Stimulated activated naive CD4-positive, alpha-beta T cell treated with Interleukin-2 at 50 U/mL for 16 hours (primary cell): Measurements from ENCODE around the gene ING1.
"Not testable (repeated sequence)": the region's sequence is repeated elsewhere in the genome, so short reads cannot be mapped to it uniquely, and the experiment has no call there.

Experiments
- DNase-seq: peaks from one replicate; lab custom pipeline; 2025; lab: John Stamatoyannopoulos, UW

ING1 gene

GRCh38 chr13:110695774-110696173, 17.7 kb upstream of the ING1 start:
- DNase-seq, result not testable (repeated sequence)

- no peak for DNase-seq
Observed at GRCh38 chr13:110696776-110697175, 16.7 kb upstream of the ING1 start.

GRCh38 chr13:110697842-110698241, 15.7 kb upstream of the ING1 start:
- DNase-seq, result no peak

GRCh38 chr13:110698689-110699088, 14.8 kb upstream of the ING1 start:
- no peak for DNase-seq

GRCh38 chr13:110699148-110700145, 14.1 kb upstream of the ING1 start:
- no peak for DNase-seq

GRCh38 chr13:110700186-110700585, 13.3 kb upstream of the ING1 start:
- DNase-seq, result no peak

GRCh38 chr13:110700641-110701040, 12.9 kb upstream of the ING1 start:
- no peak for DNase-seq

GRCh38 chr13:110701061-110701460, 12.4 kb upstream of the ING1 start:
- DNase-seq, result not testable (repeated sequence)

GRCh38 chr13:110702089-110702488, 11.4 kb upstream of the ING1 start:
- no peak for DNase-seq

- no peak for DNase-seq
Observed at GRCh38 chr13:110702591-110703526, 10.6 kb upstream of the ING1 start.

GRCh38 chr13:110705356-110705825, 8.1 kb upstream of the ING1 start:
- DNase-seq, result no peak

GRCh38 chr13:110705826-110706569, 7.5 kb upstream of the ING1 start, which contains the start of gene CARS2:
TSS of gene CARS2 (minus strand) at chr13:110706116. CDS start at chr13:110706093, 23 bp downstream.
- DNase-seq, result peak; percentile 94

GRCh38 chr13:110706570-110707372, 6.7 kb upstream of the ING1 start:
- DNase-seq, result no peak

GRCh38 chr13:110712081-110712848, 1.2 kb upstream of the ING1 start:
- peak; percentile 75 for DNase-seq

GRCh38 chr13:110712849-110713641, 455 bp upstream of the ING1 start:
- DNase-seq, result peak; percentile 98

- DNase-seq, result peak; percentile 62
Observed at GRCh38 chr13:110713981-110714796, 689 bp downstream of the ING1 start.

- peak; percentile 55 for DNase-seq
Observed at GRCh38 chr13:110714797-110715394, 1.4 kb downstream of the ING1 start.
